ENCODE data around the gene C2orf76. TPM values are rescaled to one million over a fixed set of nuclear protein-coding genes. Genes with fewer than 3 reads are reported as not detected.
"Not testable (repeated sequence)": the region's sequence is repeated elsewhere in the genome, so short reads cannot be mapped to it uniquely, and the experiment has no call there.

The C2orf76 gene
- total RNA-seq, 2 donors from 2014 or later: 5.3 to 6.8 TPM

DNA sequence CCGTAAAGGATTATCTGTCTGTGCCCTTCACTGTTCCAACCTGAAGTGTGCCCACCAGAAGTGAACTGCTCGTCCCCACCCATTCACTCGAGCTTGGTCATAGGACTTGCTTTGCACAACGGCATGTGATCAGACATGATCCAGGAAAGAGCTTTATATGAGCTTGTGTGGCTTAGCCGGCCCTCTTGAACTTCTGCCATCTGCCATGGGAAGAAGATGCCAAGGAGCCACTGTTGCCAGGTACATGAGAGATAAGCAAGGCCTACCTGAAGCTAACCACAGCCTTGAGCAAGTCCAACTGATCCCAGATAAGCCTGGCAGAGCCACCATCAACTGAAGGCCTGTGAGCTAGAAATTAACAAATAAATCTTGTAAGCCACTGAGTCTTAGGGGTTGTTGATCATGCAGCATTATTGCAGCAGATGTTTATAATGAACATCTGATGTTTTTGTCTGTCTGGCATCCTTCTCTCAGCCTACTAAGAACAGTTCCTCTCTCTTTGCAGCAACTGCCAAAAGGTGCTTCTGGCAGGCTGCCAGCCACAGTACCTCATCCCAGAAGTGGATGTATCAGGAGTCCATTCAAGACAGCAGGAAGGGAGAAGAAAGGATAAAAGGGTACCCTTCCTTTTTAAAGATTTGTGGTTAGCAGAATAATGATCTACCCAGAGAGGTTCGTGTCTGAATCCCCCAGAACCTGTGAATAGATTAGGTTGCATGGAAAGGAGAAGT lies 16.9 kb upstream of the C2orf76 start:
- intact Hi-C loops (cut with DNase I, micrococcal nuclease): no loop called here
- DNase-seq: peak in 1 of 2 donors; percentile 29
- ATAC-seq: peak; percentile 24

DNA sequence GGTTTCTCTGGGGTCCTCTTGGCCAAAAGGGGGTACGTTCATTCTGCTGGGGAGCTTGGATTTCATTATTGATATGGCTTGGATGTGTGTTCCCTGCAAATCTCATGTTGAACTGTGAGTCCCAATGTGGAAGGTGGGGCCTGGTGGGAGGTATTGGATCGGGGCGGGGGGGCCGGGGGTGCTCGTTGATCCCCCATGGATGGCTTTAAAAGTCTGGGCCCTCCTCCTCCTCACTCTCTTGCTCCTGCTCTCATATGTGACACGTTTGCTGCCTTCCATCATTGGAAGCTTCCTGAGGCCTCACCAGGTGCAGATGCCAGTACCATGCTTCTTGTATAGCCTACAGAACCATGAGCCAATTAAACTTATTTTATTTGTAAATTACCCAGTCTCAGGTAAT lies 11.9 kb upstream of the C2orf76 start:
- DNase-seq (no peak), ATAC-seq (no peak)
- intact Hi-C loops (cut with DNase I, micrococcal nuclease): no loop called here

DNA sequence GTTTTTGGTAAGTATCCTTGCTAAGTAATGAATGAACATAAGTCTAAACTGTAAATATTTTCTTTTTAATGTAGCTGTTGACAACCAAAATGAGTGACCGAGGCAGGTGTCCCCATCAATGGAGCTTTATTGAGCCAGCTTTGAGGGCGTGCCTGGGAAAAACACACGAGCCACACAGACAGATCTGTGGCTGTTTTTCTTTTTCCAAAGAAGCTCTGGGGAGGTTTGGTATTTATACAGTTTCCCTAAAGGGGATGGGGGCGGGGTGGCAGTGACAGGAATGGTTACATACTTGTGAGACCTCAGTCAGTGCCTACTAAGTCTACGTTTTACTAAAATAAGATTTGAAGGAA lies 11.3 kb upstream of the C2orf76 start:
- DNase-seq (no peak), ATAC-seq (peak; percentile 34)
- intact Hi-C loops (cut with DNase I, micrococcal nuclease): no loop called here

DNA sequence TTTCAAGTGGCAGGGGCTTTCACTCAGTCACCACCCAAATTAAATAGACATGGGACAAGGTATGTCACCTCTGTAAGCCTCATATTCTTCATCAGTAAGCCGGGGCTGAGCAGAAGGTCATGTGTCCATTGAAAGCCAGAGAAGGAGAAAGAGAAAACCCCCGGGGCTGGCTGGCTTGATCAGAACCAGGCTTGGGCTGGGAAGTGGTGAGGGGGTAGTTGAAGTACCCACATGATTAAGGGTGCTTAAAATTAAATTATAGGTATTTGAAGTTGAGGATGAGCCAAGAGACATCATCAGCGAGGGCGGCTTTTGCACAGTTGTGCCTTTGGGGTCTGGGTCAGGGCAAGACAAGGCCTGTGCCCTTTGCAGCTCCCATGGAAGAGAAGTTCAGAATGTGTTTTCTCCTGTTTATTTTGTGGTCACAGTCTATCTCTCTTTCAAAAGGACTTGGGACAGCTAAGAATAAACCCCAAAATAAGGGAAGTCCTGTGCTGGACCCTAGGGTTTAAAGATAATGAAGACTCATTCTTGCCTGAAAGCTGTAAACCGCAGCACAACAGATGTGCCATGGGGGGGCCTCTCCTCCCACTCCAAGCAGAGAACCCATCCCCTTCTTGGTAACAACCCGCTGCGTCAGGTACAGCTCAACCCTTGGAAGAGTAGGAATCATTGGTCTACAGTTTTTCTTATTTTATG lies 10.8 kb upstream of the C2orf76 start:
- no peak for ATAC-seq
- intact Hi-C loops (cut with DNase I, micrococcal nuclease): no loop called here
- DNase-seq: no peak

DNA sequence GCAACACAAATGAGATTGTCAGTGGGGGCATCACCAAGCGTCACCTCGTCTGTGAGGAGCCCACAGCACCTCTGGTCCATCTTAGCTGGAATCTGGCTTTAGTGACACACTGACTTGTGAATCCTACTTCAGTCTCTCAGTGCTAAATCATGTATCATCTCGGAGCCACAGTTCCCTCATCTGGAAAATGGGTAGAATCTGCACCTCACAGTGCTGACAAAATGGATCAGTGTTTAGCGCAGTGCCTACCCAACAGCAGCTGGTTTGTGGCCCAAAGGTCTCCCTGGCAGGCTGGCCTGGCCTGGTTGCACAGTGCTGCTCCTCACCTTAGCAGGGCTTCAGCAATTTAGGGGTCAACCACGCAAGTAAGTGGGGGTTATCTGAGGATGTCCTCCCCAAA lies 10.2 kb upstream of the C2orf76 start:
- ATAC-seq: no peak
- no peak for DNase-seq
- intact Hi-C loops (cut with DNase I, micrococcal nuclease): no loop called here

DNA sequence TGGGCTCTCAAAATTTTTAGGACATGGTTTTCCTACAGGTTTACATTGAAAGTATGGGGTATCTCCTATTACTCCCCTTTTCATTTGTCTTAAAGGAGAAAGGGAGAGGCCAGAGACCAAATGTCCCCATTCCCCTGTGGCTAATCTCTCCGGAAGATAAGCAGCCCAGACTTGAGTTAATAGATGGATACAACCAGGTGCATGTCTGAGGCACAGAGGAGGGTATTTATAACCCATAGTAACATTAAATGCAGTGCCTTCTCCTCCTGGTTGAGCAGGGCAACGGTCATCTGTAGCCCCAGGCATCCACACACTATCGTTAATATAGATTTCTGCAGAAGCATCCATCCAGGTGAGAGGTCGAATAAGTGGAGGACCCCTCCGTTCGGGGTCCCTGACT lies 9.8 kb upstream of the C2orf76 start:
- intact Hi-C loops (cut with DNase I, micrococcal nuclease); ATAC-seq; DNase-seq: not testable (repeated sequence)

DNA sequence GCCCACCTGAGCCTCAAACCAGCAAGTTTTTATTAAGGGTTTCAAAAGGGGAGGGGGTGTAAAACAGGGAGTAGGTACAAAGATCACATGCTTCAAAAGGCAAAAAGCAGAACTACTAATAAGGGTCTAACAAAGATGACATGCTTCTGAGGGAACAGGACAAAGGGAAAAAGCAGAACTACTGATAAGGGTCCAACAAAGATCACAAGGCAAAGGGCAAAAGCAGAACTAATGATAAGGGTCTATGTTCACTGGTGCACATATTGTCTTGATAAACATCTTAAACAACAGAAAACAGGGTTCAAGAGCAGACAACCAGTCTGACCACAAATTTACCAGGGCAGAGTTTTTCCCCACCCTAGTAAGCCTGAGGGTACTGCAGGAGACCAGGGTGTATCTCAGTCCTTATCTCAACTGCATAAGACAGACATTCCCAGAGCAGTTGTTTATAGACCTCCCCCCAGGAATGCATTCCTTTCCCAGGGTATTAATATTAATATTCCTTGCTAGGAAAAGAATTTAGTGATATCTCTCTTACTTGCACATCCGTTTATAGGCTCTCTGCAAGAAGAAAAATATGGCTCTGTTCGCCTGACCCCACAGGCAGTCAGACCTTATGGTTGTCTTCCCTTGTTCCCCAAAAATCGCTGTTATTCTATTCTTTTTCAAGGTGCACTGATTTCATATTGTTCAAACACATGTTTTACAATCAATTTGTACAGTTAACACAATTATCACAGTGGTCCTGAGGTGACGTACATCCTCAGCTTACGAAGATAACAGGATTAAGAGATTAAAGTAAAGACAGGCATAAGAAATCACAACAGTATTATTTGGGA lies 7.5 kb upstream of the C2orf76 start:
- ATAC-seq; DNase-seq; intact Hi-C loops (cut with DNase I, micrococcal nuclease): not testable (repeated sequence)

DNA sequence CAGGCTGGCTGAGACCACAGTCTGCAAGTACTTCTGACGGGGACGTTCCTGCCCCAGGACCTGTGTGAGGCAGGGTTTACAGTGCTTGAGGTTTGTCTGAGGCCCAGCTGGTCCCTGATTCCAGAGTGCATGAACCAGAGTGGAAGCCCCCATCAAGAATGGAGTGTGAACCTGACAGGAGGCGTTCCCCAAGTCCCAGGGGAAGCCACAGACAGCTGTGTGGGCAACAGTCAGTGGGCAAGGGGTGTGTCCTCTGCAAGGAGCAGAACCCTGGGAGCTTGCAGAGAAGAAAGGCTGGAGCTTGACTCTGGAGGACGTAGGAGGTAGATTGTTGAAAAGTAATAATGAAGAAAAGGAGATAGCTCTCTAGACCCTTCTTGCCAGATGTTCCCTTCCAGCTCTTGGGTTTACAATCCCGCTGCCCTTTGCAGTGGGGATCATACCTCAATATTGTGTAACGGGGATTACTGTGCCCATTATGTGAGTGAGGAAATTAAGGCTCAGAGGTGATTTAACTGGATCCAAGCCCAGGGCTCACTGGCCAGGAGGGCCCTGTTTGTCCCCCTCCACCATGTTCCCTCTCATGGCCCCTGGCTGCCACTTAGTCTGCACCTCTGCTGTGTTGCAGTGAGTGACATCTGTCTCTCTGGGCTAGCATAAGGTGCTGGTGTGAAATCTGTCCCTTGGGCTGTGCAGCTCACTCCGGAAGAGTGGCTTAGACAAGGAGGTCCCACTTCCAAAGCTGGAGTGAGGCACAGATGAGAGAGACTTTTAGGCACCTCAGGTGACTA lies 6.3 kb upstream of the C2orf76 start:
- intact Hi-C loops (cut with DNase I, micrococcal nuclease): no loop called here
- peak; percentile 20 for ATAC-seq
- DNase-seq: no peak

DNA sequence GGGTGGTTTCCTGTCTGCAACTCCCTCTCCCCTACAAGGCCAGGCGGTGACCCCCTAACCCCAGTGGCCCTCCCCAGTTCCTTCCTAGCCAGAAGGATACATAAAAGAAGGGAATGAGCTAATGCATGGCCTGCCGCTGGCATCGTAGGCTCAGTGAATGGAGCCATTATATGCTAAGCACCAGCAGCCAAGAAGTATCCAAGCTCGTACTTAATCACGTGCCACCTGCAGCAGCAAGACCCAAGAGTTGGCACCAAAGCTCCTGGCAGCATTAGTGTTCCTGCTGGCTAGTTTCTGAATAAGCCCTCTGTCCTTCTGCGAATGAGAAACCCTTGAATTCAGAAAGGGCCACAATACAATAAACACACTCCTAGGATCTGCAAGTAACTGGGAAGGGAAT lies 4.5 kb upstream of the C2orf76 start:
- ATAC-seq (no peak), DNase-seq (no peak)
- intact Hi-C loops (cut with DNase I, micrococcal nuclease): no loop called here

DNA sequence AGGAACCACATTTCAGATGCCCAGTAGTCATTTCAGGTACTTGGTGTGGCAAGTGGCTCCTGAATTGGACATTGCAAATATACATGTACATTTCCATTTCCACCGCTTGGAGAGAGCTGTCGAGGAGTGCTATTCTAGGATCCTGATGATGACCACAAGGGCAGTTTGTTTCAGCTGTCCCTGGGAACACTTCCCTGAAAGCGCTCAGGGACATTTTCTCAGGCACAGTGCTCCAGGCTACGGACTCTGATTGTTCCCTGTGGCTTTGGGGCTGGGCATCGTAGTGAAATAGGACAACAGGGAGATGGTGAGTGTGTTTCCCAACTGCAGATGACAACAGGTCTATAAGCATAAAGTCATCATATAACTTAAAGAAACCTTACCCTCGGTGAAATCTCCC lies 3.2 kb upstream of the C2orf76 start:
- DNase-seq (no peak), ATAC-seq (no peak)
- intact Hi-C loops (cut with DNase I, micrococcal nuclease): no loop called here

DNA sequence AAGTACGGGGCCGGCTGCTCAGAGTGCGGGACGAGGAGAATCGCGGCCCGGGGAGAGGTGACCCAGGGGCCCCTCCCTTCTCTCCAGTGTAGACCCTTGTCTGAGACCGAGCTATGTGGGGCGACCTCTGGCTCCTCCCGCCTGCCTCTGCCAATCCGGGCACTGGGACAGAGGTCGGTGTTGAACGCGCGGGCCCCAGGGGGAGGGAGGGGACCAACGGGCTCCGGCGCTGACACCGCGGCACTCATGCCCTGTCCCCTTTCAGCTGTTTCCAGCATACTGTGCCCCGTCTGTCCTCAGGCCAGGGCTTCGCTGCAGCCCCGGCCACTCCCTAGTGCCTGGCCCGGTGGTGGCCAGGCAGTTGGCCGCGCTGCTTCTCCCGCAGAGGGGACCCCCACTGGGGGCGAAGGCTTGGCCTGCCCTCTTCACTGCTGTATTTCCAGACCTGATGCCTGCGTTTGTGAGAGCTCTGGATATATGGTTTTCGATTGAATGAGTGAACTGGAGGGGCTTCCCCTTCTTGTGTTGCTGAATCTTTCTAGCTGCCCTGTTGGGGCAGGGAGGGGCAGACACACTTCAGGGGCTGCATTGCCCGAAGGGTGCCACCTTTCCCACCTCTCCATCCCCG lies 952 bp upstream of the C2orf76 start:
- intact Hi-C loops (cut with DNase I, micrococcal nuclease): no loop called here
- peak; percentile 81 to 82 for DNase-seq
- ATAC-seq: peak; percentile 68

DNA sequence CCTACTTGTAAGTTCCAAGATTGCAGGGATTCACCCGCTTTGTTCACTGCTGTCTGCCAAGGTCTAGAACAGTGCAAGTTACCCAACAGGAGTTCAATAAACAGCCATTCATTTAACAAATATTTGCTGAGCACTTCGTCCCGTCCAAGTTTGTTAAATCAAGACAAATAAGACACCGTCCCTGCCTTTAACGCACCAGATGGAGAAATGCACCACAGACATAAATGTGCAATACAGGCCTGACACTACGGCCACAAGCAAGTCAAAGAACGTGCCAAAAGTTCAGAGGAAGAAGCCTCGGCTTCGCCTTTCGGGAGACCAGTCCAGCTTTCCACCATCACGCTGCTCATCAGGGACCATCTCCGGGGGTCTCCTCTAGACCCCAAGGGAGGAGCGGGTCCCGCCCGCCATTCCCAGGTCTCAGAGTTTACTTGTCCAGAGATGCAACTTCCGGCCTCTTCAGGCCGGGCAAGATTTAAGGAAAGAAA lies 429 bp downstream of the C2orf76 start:
- ATAC-seq: peak; percentile 25
- no peak for DNase-seq
- intact Hi-C loops (cut with DNase I, micrococcal nuclease): no loop called here

DNA sequence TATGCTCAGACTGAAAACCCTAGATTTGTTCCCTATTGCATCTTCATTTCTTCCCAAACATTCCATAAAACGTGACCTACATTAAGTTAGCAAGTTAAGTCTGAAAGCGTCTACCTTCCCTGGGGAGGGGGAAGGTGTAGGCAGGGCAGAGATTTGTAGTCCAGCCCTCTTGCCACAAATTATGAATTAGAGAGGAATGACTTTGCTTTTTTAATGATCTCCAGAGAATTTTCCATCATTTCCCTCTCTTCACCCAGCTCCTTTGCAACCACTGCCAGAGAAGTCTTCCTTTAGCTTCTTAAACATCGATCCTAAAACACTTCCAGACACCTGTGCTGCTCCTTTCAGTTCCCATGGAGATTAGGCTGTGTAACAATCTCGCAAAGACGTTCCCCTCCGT lies 1.2 kb downstream of the C2orf76 start:
- intact Hi-C loops (cut with DNase I, micrococcal nuclease): no loop called here
- ATAC-seq (no peak), DNase-seq (no peak)

DNA sequence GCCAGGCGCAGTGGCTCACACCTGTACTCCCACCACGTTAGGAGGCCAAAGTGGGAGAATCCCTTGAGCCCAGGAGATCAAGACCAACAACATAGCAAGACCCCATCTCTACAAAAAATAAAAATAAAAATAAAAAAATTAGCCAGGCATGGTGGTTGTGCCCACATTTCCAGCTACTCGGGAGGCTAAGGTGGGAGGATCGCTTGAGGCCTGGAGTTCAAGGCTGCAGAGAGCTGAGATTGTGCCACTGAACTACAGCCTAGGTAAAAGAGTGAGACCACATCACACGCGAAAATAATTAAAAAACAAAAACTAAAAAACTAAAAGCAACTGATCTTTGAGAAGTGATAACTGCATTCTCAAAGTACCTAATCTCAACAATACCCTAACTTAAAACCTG lies 1.8 kb downstream of the C2orf76 start:
- no peak for DNase-seq
- intact Hi-C loops (cut with DNase I, micrococcal nuclease): no loop called here
- no peak for ATAC-seq

DNA sequence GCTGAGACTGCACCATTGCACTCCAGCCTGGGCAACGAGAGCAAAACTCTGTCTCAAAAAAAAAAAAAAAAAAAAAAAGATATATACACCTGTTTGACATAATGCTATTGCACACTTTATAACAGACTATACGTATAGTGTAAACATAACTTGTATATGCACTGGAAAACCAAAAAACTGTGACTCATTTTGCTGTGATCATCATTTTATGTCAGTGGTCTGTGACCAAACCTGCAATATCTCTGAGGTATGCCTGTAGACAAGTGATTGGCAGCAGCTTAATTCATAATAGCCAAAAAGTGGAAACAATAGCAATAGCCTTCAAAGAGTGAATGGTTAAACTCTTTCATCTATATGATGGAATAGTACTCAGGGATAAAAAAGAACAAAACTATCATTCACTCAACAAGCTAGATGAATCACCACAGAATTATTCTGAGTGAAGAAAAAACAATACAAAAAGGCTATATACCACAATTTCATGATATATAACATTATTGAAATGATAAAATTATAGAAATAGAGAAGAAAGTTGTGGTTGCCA lies 6.1 kb downstream of the C2orf76 start:
- ATAC-seq (no peak), DNase-seq (no peak)
- intact Hi-C loops (cut with DNase I, micrococcal nuclease): no loop called here

DNA sequence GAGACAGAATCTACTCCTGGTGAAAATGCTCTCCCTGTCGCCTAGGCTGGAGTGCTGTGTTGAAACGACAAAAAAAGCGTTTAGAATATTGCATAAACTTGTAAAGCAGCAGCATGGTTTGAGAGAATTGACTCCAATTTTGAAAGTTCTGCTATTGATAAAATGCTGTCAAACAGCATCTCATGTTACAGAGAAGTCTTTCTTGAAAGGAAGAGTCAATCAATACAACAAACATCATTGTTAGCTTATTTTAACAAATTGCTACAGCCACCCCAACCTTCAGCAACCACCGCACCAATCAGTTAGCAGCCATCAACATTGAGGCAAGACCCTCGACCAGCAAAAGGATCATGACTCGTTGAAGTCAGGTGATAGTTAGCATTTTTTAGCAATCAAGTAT lies 6.9 kb downstream of the C2orf76 start:
- ATAC-seq (no peak), DNase-seq (no peak)
- intact Hi-C loops (cut with DNase I, micrococcal nuclease): no loop called here

DNA sequence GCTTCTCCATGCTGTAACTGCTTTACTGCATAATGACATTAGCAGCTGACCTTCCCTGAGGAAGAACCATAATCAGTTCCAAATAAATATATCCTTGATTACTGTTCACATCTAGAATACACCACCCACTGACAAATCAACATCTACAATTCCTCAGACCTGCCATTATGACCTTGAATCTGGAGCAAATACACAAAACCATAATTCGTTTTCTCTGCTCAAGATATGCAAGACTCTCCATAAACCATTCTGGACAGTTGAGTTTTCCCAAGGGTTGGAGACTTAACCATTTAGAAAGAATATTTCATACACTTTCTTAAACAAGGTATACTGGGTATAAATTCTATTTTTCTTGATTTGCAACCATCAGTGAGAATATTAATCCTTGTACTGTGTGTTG lies 11.8 kb downstream of the C2orf76 start:
- intact Hi-C loops (cut with DNase I, micrococcal nuclease): no loop called here
- ATAC-seq (no peak), DNase-seq (no peak)

DNA sequence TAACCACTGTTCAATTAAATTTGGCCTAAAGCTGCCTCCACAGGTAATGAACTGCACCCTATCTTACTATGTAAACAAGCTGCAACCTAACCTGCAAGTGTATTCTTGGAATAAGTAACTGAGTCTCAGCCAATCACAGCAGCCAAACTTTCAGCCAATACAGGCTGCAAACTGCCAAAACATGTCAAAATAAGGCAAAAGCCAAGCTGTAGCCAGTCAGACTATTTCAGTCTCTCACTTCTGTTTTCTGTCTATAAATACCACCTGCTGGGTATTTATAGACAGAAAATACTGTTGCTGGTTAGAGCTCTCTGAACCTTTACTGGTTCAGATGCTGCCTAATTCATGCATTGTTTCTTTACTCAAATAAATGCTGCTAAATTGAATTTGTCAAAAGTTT lies 14.3 kb downstream of the C2orf76 start:
- no peak for DNase-seq
- peak; percentile 65 for ATAC-seq
- intact Hi-C loops (cut with DNase I, micrococcal nuclease): no loop called here
